Measurements from ENCODE around the gene TLE4. TPM values are rescaled to one million over a fixed set of nuclear protein-coding genes. Genes with fewer than 3 reads are reported as not detected.

The TLE4 gene
- total RNA-seq, 2 experiments from 2014 or later = 11.8 to 15.5 TPM

DNA sequence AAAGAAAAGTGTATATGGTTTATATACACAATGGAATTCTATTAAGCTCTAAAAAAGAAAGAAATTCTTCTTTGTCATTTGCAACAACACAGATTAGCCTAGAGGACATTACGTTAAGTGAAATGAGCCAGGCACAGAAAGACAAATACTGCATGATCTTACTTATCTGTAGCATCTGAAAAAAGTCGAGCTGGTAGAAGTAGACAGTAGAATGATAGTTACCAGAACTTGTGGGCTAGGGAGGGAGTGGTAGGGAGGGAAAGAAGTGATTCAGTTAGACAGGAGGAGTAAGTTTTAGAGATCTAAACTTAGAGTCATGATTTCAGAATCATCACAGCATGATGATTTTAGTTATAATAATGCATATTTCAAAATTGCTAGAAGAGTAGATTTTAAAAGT is 184.6 kb downstream of the TLE4 start:
- Mint-ChIP-seq H3K27ac (no peak overlapping the region), H3K4me1 (peaks cover 5% of the 10 kb centered on the region), H3K9me3 (ENCODE audit: low read depth) (peaks cover 7% of the 10 kb centered on the region), H3K27me3 (no peaks in the 10 kb centered on the region), H3K4me3 (no peak overlapping the region), H3K36me3 (ENCODE audit: low read depth) (peaks cover under 1% of the 10 kb centered on the region)
- ATAC-seq = no peak
- intact Hi-C loops (cut with DNase I, micrococcal nuclease) = loop anchor here in 1 of 2 experiments (10.0 kb wide), 1 partner anchor 58 kb away; no protein-coding TSS in a partner anchor
- no peak for DNase-seq
- ChIA-PET CTCF (interaction anchor here (0.7 to 0.9 kb wide), 2 partner anchors 12 to 150 kb away, joined by 3 to 4 read pairs; no protein-coding TSS in a partner anchor), POLR2A (no interaction called here)

DNA sequence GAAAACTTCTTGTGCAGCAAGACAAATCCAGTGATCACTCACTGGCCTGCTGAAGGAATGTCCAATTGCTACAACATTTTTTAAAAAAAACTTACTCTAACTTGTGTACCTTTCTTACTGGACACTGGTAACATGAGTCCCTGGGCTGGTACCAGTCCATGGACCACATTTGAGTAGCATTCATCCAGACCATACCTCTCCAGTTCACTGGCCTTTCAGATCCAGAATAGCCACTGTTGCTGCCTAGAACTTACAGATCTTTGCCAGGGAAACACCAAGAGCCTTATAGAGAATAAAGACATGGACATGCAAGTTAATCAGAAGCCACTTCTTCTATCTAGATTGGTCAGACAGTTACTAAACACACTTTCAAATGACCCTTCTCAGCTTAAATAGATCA is 185.3 kb downstream of the TLE4 start:
- no peaks in the 10 kb centered on the region for H3K36me3 Mint-ChIP-seq (ENCODE audit: low read depth)
- H3K27ac Mint-ChIP-seq = no peak overlapping the region
- ChIA-PET CTCF (no interaction called here), POLR2A (no interaction called here)
- intact Hi-C loops (cut with DNase I, micrococcal nuclease) = loop anchor here in 1 of 2 experiments (10.0 kb wide), 1 partner anchor 58 kb away; no protein-coding TSS in a partner anchor
- no peaks in the 10 kb centered on the region for H3K27me3 Mint-ChIP-seq
- DNase-seq (no peak), ATAC-seq (no peak)
- no peak overlapping the region for H3K4me3 Mint-ChIP-seq
- peaks cover 5% of the 10 kb centered on the region for H3K9me3 Mint-ChIP-seq (ENCODE audit: low read depth)
- H3K4me1 Mint-ChIP-seq = peaks cover 5% of the 10 kb centered on the region

DNA sequence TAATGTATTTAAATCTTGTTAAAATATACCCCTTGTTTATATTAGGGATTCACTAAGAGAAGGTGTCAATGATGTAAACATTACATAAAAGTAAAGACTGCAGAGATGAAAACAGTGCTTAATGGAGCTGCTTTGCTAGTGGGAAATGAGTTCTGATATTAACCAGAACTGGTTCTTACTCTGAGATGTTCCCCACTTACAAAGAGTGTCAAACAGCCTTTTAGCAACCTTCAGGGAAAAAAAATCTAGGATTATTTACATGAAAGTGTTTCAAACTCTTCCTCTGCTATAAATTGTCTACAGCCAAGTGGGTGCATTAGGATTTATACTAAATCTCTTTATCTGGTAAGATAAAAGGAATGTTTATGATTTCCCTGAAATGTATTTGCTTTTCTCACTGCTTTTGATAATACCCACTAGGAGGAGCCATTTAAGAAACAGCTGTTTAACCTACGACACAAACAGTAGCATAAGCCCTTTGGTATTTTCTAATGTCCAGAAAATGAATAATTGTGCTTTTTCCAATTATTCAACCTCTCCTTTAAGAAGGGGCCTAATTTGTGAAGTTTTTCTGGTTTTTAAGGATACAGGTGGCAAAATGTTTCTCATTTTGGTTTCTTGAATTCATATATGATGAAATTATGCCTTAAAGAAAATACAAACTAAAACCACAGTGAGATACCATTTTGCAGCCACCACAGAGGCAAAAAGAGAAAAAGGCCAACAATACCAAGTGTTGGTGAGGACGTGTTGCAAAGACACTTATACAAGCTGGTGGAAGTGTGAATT is 186.3 kb downstream of the TLE4 start:
- intact Hi-C loops (cut with DNase I, micrococcal nuclease) = loop anchor here in 1 of 2 experiments (10.0 kb wide), 1 partner anchor 57 kb away; no protein-coding TSS in a partner anchor
- no peak overlapping the region for H3K4me3 Mint-ChIP-seq
- DNase-seq = no peak
- no peaks in the 10 kb centered on the region for H3K27me3 Mint-ChIP-seq
- H3K9me3 Mint-ChIP-seq (ENCODE audit: low read depth) = peaks cover 3% of the 10 kb centered on the region
- ATAC-seq = no peak
- peaks cover 5% of the 10 kb centered on the region for H3K4me1 Mint-ChIP-seq
- ChIA-PET CTCF (no interaction called here), POLR2A (no interaction called here)
- no peak overlapping the region for H3K27ac Mint-ChIP-seq
- no peaks in the 10 kb centered on the region for H3K36me3 Mint-ChIP-seq (ENCODE audit: low read depth)

DNA sequence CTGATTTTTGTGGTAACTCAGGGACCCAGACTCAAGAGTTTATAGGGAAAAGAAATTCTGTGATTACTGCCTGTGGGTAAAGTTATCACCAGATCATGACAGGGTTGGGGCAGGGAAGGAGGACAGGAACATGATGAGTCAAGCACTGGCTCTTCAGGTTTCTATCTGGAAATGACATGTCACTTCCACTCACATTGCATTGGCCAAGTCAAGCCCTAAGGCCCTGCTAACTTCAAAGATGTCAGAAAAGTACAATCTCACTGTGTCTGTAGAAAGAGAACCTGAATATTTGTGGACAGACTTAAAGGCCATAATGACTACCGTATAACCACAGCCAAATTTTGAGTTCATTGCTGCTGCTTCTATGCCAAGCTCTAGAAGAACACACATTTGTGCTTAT is 187.7 kb downstream of the TLE4 start:
- Mint-ChIP-seq H3K27ac (no peak overlapping the region), H3K27me3 (no peaks in the 10 kb centered on the region), H3K9me3 (ENCODE audit: low read depth) (no peaks in the 10 kb centered on the region), H3K36me3 (ENCODE audit: low read depth) (no peaks in the 10 kb centered on the region), H3K4me3 (no peak overlapping the region), H3K4me1 (peaks cover 5% of the 10 kb centered on the region)
- ATAC-seq (peak; percentile 69), DNase-seq (peak; percentile 9)
- POLR2A ChIA-PET = no interaction called here
- CTCF ChIA-PET = no interaction called here
- intact Hi-C loops (cut with DNase I, micrococcal nuclease) = loop anchor here in 1 of 2 experiments (10.0 kb wide), 1 partner anchor 55 kb away; no protein-coding TSS in a partner anchor

DNA sequence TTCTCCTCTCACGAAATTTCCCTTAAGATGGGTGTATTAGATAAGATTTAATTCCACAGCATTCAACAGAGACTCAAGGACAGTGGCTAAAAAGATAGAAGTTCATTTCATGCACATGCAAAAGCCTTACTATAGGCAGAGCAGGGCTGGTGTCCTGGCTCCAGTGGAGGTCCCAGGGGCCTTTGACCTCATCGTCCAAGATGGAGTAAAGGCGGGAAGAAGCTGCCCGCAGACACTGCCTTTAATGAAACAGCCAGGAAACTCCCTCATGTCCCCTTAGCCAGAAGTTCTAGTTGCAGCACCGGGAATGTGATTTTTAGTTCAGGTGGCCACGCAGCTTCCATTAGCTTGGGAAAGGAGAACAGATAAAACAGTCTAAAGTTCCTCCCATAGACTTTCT is 190.3 kb downstream of the TLE4 start:
- Mint-ChIP-seq H3K36me3 (ENCODE audit: low read depth) (no peaks in the 10 kb centered on the region), H3K4me1 (peaks cover 5% of the 10 kb centered on the region), H3K27me3 (no peaks in the 10 kb centered on the region), H3K27ac (no peak overlapping the region), H3K4me3 (no peak overlapping the region), H3K9me3 (ENCODE audit: low read depth) (no peaks in the 10 kb centered on the region)
- DNase-seq (no peak), ATAC-seq (no peak)
- intact Hi-C loops (cut with DNase I, micrococcal nuclease) = loop anchor here in 1 of 2 experiments (10.0 kb wide), 1 partner anchor 383 kb away; no protein-coding TSS in a partner anchor
- ChIA-PET POLR2A (no interaction called here), CTCF (no interaction called here)

DNA sequence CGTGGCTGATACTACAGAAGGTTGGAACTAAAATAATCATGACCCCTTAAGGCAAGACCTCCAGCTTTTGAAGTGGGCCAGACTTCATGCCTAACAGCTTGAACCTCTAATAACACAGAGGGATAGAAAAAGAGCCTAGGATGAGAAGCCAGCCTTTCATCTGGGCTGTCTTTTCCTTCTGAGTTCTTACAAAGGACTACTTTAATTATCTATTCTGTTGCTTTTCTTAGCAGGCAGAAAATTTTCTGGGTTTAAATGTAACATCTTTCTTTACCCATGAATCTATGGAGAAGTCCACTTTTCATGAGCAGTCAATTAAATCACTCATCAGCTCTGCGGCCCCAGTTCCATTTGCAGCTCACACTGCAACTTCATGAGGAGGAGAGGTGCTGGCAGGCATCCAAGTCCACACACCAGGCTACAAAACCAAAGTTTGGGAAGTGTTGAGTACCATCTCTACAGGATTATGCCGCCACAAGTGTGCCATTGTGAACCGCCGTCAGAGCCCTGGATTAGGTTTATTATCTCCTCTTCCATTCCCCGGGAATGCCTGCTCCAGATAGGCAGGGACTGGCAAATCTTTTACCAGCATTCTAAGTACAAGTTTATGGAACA is 192.0 kb downstream of the TLE4 start:
- CTCF ChIA-PET = no interaction called here
- intact Hi-C loops (cut with DNase I, micrococcal nuclease) = loop anchor here in 1 of 2 experiments (10.0 kb wide), 1 partner anchor 381 kb away; no protein-coding TSS in a partner anchor
- ATAC-seq = no peak

DNA sequence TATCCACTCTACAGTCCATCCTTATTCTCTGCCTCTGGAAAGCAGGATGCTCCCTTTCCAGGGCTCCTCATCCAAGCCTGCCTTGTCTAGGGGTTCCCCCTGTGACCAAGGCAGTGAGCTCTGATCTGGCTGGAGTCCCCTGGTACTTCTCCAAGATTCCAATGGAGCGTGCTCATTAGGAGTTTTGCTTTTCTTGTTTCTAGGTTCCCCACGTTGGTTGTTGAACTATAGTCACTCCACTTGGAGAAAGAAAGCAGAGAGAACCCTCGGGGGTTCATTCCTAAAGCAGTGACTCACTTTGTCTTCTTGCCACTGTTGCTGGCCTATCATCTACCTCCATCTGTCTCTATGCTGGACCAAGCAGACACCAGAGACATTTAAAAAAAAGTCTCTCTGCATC is 192.6 kb downstream of the TLE4 start:
- H3K4me3 Mint-ChIP-seq = no peak overlapping the region
- intact Hi-C loops (cut with DNase I, micrococcal nuclease) = loop anchor here in 1 of 2 experiments (10.0 kb wide), 1 partner anchor 380 kb away; no protein-coding TSS in a partner anchor
- H3K27ac Mint-ChIP-seq = no peak overlapping the region
- ATAC-seq (no peak), DNase-seq (no peak)
- H3K27me3 Mint-ChIP-seq = no peaks in the 10 kb centered on the region
- H3K36me3 Mint-ChIP-seq (ENCODE audit: low read depth) = no peaks in the 10 kb centered on the region
- H3K9me3 Mint-ChIP-seq (ENCODE audit: low read depth) = no peaks in the 10 kb centered on the region
- ChIA-PET POLR2A (no interaction called here), CTCF (no interaction called here)
- peaks cover 3% of the 10 kb centered on the region for H3K4me1 Mint-ChIP-seq

More for the DNA sequence above, 192.0 kb downstream of the TLE4 start:
- H3K4me3 Mint-ChIP-seq = no peak overlapping the region
- no peak for DNase-seq
- H3K9me3 Mint-ChIP-seq (ENCODE audit: low read depth) = no peaks in the 10 kb centered on the region
- H3K4me1 Mint-ChIP-seq = peaks cover 5% of the 10 kb centered on the region
- H3K27ac Mint-ChIP-seq = no peak overlapping the region
- POLR2A ChIA-PET = no interaction called here
- H3K27me3 Mint-ChIP-seq = no peaks in the 10 kb centered on the region
- H3K36me3 Mint-ChIP-seq (ENCODE audit: low read depth) = no peaks in the 10 kb centered on the region

DNA sequence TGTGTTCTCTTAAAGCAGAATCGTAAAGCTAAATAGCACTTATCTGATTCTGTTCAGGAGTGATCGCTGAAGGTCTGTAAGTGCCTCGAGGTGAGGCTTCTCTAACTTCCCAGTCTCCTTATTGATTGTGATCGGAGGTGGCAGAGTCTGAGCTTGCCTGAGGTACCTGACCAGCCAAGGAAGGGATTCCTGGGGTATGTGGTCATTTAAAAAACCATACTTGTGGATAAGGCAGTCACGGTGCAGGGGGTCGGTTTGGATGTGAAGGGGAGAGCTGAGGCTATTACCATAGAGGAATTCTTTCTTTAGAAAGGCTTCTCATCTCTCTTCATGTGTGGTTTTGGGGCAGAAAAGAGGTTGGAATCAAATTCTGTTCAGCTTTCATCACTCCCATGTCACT is 193.7 kb downstream of the TLE4 start:
- no peaks in the 10 kb centered on the region for H3K27me3 Mint-ChIP-seq
- H3K4me1 Mint-ChIP-seq = no peaks in the 10 kb centered on the region
- no peak overlapping the region for H3K27ac Mint-ChIP-seq
- ATAC-seq (no peak), DNase-seq (no peak)
- intact Hi-C loops (cut with DNase I, micrococcal nuclease) = loop anchor here in 1 of 2 experiments (10.0 kb wide), 1 partner anchor 379 kb away; no protein-coding TSS in a partner anchor
- ChIA-PET CTCF (no interaction called here), POLR2A (no interaction called here)
- H3K9me3 Mint-ChIP-seq (ENCODE audit: low read depth) = no peaks in the 10 kb centered on the region
- H3K4me3 Mint-ChIP-seq = no peak overlapping the region
- H3K36me3 Mint-ChIP-seq (ENCODE audit: low read depth) = no peaks in the 10 kb centered on the region

DNA sequence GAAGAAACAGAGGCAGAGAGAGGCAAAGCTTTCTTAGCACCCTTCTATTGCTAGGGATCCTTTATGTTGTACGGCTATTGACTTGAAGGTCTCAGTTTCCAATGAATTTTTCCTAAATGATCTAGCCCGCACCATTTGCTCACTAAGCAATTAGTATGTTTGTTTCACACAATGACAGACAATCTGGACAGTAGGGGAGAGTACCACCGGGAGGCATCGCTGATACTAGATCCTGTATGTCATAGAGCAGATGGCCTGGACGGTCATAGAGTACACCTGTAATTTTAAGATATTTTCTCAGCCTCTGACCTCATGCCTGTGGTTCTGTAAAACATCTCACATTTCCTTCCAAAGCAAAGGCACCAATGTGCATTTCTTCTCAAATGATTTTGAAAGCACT is 194.3 kb downstream of the TLE4 start:
- no peaks in the 10 kb centered on the region for H3K36me3 Mint-ChIP-seq (ENCODE audit: low read depth)
- CTCF ChIA-PET = no interaction called here
- no peak for ATAC-seq
- H3K27me3 Mint-ChIP-seq = no peaks in the 10 kb centered on the region
- DNase-seq = no peak
- no peak overlapping the region for H3K4me3 Mint-ChIP-seq
- H3K9me3 Mint-ChIP-seq (ENCODE audit: low read depth) = no peaks in the 10 kb centered on the region
- H3K4me1 Mint-ChIP-seq = no peaks in the 10 kb centered on the region
- POLR2A ChIA-PET = no interaction called here
- H3K27ac Mint-ChIP-seq = no peak overlapping the region
- intact Hi-C loops (cut with DNase I, micrococcal nuclease) = loop anchor here in 1 of 2 experiments (10.0 kb wide), 1 partner anchor 379 kb away; no protein-coding TSS in a partner anchor

DNA sequence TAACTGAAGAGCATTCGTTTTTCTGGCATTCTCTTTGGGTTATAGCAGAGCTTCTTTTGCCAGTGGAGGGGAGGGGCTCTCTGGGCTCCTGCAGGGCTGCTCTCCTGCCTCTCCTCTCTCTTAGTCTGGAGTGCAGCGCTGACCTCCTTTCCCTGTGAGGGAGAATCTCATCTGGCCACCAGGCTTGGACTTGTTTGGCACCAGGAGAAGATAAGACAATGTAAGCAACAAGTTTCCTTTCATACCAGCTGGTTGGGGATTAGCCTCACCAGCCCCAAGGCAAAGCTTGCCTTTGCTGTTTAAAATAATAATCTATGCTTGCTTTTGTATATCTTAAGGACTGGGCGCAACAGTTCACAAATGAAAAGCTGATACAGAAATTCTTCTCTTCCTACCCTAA is 196.4 kb downstream of the TLE4 start:
- ChIA-PET POLR2A (no interaction called here), CTCF (interaction anchor here (0.9 kb wide), 1 partner anchor 12 kb away, joined by 4 read pairs; no protein-coding TSS in a partner anchor)
- DNase-seq (no peak), ATAC-seq (no peak)
- Mint-ChIP-seq H3K27ac (no peak overlapping the region), H3K9me3 (ENCODE audit: low read depth) (no peaks in the 10 kb centered on the region), H3K4me3 (no peak overlapping the region), H3K27me3 (no peaks in the 10 kb centered on the region), H3K36me3 (ENCODE audit: low read depth) (no peaks in the 10 kb centered on the region), H3K4me1 (no peaks in the 10 kb centered on the region)
- intact Hi-C loops (cut with DNase I, micrococcal nuclease) = loop anchor here in 1 of 2 experiments (10.0 kb wide), 1 partner anchor 377 kb away; no protein-coding TSS in a partner anchor

DNA sequence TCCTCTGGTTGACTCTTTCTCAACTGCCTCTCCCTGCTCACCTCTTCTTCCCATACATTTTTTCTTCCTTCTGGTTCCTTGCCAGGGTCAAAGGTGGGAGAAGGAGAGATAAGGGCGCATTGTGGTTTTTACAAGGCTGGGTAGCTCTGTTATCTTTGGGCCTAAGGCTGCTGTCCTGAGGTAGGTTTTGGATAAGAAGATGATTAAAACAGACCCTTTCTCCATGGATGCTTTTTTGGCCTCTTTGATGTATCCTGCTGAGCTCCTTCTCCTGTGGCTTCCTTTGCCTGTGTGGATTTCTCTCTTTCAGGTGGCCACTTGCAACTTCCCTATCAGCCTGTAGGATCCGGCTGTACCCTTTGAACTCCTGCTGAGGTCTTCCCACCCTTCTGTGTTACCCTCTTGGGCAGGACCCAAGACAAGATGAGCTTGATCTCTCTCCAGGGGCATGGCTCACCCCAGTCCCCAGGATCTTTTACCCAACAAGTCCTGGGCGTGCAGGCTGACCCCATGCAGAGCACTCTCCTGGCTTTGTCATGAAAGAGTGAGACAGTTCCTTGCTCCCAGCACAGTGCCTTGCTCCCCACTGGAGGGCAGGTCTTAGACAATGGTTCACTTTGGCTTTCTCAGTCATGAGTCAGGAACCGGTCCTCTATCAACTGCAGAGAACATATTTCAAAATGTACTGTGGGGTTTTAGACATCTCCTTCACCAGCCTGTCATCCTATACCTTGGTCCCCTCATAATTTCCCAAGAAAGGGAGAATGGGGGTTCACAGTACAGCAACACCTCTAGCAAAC is 197.9 kb downstream of the TLE4 start:
- Mint-ChIP-seq H3K4me1 (no peaks in the 10 kb centered on the region), H3K4me3 (no peak overlapping the region), H3K27me3 (no peaks in the 10 kb centered on the region), H3K27ac (no peak overlapping the region), H3K9me3 (ENCODE audit: low read depth) (no peaks in the 10 kb centered on the region), H3K36me3 (ENCODE audit: low read depth) (no peaks in the 10 kb centered on the region)
- POLR2A ChIA-PET = no interaction called here
- no peak for DNase-seq
- intact Hi-C loops (cut with DNase I, micrococcal nuclease) = loop anchor here in 1 of 2 experiments (10.0 kb wide), 1 partner anchor 375 kb away; no protein-coding TSS in a partner anchor
- ATAC-seq = no peak
- CTCF ChIA-PET = interaction anchor here (0.6 kb wide), 1 partner anchor 33 kb away, joined by 3 read pairs; no protein-coding TSS in a partner anchor

All from activated CD4-positive, alpha-beta T cell treated with anti-CD3 and anti-CD28 coated beads for 36 hours (primary cell).